ENCODE results near the gene NCAM1.

NCAM1 gene

DNA sequence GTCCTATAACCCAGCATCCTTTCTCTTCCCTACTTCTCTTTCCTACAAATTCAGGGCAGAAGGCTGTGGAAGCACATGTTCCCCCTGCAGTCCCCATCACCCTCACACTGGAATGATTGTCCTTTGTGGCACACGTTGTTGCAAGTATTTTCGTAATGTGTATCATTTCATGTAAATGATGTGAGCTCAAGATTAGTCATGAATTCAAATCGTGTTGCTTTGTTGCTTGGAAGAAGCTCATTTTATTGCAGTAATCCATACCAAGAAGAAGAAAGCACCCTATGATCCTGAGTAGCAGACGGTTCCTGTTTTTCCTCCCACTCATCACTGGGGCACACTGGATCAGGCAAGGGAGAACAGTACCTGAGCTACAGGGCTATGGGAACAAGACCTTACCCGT lies 173.4 kb downstream of the NCAM1 start:
- no peak for DNase-seq

DNA sequence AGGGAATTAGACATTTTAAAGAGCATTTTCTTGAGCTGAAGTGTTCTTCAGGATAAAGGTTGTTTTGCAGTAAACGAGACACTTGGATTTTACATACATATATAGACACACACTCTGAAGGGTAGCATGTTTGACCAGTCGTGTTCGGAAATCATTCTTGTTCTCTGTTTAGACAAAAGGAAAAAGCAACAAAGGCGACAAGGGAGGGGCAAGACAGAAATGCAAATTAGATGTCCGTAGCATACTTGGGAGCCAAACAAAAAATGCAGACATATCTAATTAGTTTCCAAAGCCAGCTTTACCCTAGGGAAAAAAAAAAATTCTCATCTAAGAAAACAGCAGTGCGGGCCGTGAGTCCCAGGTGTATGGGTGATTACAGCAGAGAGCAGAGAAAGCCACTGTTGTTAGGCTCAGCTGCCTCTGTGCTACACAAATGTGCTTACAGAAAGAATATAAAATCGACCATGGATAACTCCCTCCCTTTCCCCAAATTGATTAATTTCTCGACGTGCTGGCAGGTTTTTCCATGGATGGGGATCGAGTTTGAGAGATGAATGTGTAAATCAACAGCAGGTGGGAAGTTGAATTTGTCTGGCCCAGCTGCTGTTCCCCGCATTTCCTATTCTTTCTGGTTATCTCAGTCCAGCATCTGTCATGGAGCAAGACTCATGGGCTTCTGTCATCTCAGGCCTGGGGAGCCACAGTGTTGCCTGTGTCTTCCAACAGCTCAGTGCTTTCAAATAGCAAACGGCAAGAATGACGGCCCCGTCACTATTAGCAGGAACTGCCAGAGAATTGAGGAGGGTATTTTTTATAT lies 176.7 kb downstream of the NCAM1 start:
- DNase-seq = peak; percentile 74

DNA sequence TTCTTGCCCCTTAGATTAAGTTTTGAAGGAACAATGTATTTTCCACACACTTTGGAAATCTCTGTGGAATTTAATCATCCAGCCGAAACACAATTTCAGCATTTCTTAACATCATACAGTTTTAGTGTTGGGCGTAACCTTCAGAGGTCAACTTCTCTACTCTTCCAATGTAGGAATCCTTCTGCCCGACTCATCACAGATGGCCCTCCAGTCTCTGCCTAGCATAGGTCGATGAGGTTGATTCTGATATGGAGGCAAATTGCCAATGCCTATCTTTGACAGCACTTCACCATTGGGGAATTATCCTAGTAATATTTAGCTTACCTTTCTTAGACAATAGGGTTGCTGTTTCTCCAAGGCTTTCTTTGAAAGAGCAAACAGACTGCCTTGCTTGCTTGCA lies 177.5 kb downstream of the NCAM1 start:
- DNase-seq = no peak

DNA sequence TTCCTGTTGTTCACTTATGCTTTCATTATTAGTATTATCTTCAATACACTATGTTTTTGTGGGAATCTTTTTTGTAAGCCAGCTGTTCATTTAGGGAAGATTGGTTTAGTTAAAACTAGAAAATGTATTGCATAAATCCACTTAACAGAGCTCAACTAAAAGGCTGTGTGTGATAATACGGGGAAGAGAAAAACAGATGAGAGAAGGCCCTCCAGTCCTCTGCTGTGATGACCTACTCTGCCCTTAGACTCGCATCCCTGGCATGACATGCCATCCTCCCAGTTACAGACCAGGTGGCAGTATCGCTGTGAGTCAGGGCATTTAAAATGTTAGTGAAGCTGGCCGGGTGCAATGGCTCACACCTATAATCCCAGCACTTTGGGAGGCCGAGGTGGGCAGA lies 179.8 kb downstream of the NCAM1 start:
- no peak for DNase-seq

DNA sequence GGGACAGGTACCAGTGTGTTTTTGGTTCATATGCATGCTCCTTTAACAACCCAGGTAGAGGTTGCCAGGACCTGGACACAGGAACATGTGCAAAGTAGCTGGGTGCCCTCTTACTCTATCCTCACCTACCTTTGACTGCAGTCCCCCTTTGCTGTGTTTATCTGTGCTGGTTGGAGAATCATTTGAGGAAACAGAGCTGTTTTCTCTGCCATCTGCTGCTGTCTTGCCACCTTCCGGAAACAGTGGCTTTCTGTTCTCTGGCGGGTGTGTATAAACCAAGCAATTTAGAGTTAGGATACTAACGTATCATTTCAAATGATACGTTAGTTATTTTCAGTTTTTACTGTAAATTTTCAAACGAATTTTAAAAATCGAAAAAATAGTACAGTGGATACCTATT lies 181.3 kb downstream of the NCAM1 start:
- no peak for DNase-seq

DNA sequence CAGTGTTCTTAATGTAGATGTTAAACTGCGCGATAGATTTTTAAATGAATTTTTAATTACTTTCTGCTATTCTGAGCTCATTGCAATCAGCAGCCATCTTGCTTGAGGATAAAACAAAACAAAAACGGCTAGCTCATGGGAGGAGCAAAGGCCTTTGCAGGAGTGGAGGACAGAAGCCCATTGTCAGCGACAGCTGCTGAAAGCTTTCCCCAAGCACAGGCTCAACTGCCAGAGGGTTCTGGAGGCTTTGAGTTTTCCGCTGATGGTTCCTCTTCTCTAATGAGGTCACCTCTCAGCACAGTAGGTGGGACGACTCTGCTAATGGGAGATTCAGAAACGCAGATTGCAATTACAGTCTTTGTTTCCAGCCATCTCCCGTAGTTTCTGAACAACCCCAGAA lies 186.0 kb downstream of the NCAM1 start:
- DNase-seq = no peak

DNA sequence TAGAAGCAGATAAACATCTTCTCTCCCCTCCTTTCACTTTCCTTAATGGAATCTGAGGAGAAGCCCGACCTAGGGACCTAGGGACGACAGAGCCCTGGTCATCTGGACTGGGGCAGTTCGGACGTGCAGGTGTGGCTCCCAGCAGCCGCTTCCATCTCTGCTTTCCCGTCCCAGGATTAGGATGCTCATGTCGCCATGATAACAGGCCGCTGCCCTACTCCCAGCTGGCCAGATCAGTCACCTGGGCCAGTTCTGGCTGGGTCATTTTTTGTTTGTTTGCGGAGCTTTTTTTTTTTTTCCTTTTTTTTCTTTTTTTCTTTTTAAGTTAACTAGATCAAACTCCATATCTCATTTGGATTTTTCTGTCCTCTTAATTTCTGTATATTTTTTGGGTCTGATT lies 186.9 kb downstream of the NCAM1 start:
- no peak for DNase-seq

DNA sequence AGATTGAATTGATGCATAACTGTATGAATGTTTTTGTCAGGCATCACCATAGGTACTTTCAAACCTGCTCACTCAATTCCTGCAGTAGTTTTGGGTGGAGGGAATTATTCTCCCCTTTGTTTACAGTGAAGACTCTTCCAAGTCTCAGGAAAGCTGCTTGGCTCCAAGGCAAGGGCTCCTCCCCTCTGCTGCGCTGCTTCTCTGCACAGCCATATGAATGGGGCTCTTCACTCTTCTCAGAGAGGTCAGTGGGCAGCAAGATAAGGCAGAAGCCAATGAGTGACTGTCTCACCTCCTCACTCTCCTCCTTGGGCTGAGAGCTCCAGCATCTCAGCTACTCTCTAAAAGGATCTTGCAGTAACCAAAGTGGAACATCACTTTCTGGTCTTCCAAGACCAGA lies 187.4 kb downstream of the NCAM1 start:
- DNase-seq = no peak

DNA sequence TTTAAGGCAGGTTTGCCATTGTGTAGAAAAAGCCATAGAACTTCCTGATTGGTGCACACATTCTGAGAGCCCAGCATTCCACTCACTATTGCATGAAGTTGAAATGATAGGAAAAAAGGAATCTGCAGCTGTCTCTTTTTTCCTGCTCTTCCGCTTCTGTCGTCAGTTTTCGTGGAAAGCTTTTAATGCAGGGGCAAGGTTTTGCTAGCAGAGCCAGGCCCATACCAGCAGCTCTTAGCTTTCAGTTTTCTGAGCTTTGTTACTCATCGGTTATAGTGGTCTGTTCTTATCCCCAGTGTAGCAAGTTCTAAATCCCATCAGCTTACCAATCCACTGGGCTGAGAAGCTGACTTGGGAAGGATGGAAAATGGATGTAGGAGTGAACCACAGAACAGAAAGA lies 190.3 kb downstream of the NCAM1 start:
- DNase-seq = no peak

DNA sequence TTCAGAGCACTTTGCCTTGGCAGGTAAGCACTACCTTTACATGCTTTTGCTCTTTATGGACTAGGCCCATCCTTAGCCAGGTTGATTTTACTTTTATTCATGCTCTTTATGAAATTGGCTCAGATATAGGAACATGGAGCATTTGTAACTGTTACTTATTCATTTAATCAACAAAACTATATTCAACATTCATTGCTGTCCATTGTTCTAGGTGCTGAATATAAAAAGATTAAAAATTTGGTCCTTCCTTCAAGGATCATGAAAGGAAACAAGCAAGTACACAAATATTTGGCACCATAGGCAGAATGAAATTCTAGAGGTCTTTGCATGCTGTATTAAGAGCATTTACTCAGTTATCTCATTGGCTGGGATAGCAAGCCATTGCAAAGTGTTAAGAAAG lies 191.3 kb downstream of the NCAM1 start:
- DNase-seq = no peak

DNA sequence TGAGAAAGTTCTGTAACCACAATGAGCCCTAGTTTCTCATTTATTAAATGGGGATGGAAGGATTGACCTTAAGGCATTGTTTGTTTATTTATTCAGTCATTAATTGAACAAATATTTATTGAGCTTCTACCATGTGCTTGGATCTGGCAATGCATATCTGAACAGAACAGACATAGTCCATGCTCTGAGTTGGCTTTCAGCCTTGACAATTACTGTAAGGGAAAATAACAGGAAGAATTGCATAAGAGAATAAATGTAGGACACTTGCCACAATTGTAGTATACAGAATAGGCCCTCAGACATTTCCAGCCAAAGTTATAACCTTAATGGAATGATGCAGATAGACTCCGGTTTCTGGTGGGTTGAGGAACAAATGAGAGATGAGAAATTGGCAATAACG lies 192.6 kb downstream of the NCAM1 start:
- no peak for DNase-seq

DNA sequence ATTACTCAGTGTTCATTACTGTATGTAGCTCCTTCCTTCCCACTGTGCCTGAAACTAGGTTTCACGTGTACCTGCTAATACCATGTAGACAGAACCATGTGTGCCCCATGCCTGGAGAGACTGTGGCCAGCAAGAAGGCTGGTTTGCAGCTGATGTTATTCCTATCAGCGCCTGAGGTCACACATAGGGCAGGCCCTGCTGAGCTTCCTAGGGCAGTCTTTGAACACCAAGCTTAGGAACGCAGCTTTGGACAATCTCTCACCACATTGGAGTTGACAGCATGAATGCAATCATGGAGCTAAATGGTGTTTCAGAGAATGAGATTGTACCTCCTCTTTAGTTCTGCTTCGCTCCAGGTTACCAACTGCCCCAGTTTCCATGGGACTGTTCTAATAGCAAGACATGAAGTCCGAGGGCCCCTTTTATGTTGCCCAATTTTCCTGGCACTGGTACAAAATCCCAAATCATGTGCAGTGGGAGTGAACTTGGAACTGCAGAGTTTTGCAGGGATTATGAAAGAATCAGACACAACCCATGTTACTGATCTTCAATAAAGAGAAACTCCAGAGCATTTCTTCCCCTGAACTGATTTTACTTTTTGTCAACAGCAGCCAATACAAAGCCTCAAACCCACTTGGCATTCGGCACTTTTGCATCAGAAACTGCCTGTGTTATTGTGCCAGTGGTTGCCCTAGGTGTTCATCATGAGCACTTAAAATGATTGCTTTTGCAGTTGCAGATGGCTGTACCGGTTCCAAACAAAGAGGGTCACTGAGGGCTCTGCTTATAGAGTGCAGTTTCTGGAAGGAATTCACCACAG lies 199.0 kb downstream of the NCAM1 start:
- no peak for DNase-seq

DNA sequence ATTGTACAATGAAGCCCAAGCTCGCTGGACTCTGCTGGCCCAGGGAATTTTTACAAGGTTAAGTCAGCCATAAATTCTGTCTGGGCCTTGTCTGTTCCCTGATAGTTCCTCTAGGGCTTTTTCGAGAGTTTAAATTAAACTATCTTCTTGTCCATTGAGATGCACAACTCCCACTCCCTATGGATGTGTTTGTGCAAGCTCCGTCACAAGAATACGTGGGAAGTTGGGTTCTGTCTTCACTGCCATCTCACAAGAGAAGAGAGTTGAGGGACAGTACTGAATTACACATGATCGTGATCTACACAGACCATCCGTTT lies 199.5 kb downstream of the NCAM1 start:
- no peak for DNase-seq

DNA sequence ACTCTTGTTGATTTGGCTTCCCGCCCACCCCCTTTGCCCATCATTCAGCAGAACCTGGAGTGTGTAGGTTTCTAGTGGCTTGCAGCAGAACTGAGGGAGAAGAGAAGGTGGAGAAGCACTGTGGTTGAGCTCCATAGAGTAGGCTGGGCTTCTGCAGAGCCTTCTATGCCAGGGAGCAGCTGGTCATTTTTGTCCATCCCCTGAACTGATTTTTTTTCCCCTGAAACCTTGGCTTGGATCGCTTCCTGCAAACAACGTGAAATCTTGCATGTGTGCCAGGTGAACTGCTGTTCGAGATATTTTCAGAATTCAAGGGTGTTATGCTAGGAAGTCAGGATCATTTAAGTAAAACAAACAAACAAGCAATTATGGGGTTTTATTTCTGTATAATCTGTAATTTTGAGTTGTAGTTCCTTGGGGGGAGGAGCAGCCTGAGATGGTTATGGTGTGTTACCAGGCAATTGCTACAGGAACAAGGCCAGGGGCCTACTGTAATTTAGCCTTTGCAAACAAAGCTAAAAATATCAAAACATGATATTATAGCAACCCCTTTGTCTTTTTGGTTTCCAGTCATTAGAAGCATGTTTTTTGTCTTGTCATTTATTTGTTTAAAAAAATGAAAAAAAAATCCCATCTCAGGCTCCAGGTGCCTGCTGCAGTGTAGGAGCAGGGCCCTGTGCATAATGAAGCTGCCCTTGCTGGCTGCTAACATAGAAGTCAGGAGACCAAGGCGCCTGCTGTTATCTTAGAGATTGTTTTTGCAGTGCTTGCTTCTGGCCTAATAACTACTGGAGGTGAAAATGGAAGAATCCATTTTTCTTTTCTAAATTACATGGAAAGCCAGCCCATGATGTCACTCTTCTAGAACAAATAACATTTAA lies 200.7 kb downstream of the NCAM1 start:
- peak; percentile 63 for DNase-seq

DNA sequence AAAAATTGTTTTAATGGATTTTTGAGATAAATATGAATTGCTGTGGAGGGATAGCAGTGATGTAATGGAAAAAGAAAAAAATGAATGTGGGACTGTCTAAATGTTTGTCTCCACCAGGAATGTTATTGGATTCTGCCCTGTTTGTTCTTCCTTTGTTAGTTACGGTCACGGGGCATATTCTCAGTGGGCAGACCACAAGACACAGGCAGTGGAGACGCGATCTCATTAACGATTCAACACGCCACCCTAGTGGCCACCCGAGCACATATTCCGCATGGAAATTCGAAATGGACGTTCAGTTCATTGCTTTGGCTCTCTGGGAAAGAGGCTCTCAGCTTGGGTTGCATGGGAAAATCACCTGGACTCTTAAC lies 201.4 kb downstream of the NCAM1 start:
- DNase-seq = peak; percentile 26

DNA sequence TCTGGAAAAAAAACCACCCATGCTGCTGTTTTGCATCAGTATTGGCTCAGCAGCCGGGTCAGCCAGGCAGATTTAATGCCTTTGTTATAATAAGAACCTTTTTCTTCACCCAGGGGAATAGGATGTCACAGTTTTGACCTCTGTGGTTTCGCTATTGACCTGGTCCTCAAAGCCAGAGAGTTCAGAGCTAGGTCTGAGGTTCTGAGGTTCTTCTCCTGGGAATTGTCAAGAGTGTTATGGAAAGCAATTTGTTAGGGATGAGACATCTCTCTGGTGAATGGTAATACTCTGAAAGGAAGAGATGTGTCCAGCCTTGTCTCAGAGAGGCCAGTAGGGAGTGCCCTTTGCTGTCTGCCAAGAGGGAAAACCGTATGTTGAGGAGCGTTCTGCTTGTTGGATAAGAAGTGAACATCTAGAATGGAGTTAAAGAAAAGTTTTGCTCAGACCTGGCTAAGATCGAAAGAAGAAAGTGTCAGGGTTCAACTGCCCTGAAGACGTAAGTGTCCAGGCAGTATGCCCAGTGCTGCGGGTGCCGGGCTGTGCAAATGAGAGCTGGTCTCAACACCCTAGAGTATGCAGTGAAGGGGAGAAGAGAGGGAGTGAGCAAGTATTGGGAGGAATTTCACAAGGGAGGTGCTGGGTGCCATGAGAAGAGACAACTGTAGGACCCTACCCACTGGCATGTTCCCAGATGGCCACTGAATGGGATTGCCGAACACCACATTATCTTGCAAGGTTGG lies 202.2 kb downstream of the NCAM1 start:
- DNase-seq = no peak

DNA sequence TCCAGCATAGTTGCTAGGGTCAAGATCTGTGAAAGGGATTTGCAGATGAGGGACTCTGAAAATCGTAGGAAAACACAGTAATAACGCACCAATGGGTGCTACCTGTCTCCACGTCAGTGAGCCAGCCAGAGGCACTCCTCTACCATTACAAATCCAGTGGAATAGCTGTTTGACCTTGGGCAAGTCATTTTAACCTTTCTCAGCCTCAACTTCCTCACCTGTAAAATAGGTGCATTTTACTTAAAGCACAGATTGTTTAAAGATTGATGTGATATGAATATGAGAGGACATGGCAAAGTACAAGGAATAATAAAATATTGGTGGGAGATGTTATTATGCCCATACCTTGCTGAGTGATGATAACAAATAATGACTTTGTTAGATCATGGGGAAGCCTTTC lies 205.1 kb downstream of the NCAM1 start:
- DNase-seq = no peak

DNA sequence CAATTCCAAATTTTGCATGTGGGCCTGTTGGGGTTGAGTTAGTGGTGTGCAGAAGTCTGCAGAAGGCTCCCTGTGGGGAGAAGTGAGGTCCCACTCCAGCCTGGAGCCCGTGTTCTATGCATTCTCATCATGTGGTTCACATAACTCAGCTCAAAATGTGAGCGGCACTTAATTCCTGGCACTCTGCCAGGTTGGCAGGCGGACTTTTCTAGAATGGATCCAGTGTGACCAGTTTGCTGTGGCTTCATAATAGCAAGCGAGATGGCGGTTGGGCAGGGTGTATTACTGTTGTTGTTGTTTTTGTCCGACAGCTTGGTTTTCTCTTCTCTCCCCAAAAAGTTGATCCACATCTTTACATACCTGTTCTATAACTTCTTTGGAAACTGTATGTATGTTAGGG lies 206.4 kb downstream of the NCAM1 start:
- no peak for DNase-seq

DNA sequence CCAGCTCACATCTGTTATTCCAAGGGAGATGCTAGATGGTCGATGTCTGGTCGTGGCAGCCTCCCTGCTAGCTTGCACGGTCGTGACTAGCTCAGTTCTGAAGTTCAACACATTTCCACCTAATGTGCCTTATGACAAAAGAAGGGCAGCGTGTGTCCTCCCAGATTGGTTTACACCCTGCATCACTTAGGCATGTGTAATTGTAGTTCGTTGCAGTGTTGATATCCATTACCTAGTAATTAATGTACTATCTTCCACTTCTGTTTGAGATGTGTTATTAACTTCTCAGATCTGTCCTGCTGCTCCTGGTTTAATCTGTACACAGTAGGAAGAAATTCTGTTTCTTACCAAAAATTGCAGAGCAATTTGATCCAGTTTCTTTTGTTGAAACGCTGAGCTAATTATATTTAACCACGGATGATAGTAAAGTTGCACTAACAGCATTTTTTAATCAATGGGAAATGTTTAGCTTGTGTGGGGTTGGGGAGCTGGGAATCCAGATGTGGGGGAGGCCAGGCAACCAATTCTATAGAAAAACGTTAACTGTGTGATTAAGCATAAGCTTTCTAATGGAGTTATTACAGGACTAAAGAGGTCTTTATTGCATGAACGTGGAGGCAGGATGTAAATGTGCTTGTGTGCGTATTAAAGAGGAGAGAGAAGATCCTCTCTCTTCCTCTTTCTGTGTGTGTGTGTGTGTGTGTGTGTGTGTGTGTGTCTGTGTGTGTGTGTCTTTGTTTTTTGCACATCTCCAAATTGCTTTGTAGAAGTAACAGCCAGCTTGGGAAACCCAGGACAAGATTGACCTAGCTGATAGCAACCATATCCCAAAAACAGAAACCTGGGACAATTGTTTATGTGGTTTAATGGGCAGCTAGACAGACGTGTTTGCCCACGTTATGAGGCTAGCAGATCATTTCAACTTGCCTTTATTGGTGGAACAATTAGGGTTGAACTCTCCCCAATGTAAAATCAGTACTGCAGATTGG lies 207.4 kb downstream of the NCAM1 start:
- DNase-seq = no peak

DNA sequence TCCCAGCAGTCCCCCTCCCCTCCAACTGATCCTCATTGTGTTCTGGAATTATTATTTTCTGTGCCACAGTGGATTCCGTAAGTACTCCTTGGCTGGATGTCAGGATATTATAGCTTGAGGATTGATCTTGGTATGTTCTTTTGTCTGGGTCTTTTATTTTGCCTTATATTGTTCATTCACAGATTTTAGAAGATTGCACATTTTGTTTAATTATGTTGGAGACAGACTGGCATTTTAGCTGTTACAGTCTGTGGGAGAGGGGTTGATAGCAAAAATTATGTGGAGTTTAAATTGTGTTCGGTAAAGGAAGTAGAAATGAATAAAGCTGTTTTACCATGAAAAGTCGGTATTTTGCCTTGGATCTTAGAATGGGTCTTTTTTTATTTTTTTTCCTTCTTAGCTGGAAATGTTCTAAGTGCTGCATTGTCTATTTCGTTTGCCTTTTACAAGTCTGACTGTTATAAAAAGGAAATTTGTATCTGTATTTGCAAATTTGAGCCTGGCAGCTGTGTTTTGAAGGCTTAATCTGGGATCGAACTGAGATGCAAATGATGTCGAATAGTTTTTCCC lies 211.2 kb downstream of the NCAM1 start:
- DNase-seq = no peak

DNA sequence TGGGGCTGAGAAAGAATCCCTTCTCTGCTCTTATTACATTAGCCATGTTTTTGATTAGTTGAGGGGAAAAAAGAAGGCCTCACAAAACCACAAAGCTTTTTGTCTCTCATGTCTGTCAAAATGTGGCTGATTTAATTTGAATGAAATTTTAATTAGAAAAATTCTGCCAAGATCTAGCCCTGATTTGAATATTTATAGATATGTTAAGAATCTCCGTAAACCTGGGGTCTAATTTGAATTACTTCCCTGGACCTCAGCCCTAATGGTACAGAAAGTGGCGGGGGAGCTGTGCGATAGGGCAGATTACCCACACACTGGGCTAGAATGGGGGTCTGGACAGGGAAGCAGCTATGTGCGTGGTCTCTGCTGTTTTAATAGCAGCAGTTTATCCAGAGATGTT lies 211.9 kb downstream of the NCAM1 start:
- no peak for DNase-seq

Data from SHP77 treated with DMSO at 0.1 percent for 48 hours (cell line).